GM10248 (cell line): ENCODE results near the gene PRRC2B.
"Not testable (repeated sequence)": the region's sequence is repeated elsewhere in the genome, so short reads cannot be mapped to it uniquely, and the experiment has no call there.

Experiments used
- CTCF ChIA-PET: fragments of 300-600 bp; sonication (Branson Sonifier 250); formaldehyde crosslinking; extraction: SDS; loops from one replicate; lab custom pipeline; 2021; ENCODE audit warnings: antibody characterized with exemption; lab: Yijun Ruan, JAX
- POLR2A ChIA-PET: fragments of 350-650 bp; sonication (Branson Sonifier 250); formaldehyde crosslinking; extraction: SDS; loops from one replicate; lab custom pipeline; 2020; ENCODE audit warnings: antibody characterized with exemption; lab: Yijun Ruan, JAX
- DNase-seq: peaks from one replicate; pipeline ENCODE4 v3.0.0; 2012; ENCODE audit errors: extremely low spot score
- TF ChIP-seq, protein P1 (sequence below): IDR thresholded peaks from 2 replicates; pipeline ENCODE4 v1.5.1; 2012; ENCODE audit warnings: mild to moderate bottlenecking, low read depth; ENCODE audit errors: extremely low read depth, missing control alignments, control extremely low read depth

The PRRC2B gene

GRCh38 chr9:131349881-131350563 lies 43.9 kb upstream of the PRRC2B start:
- peak; percentile 92 for DNase-seq
- CTCF ChIA-PET, result interaction anchor here (0.5 to 4.3 kb wide), 49 partner anchors 10 to 886 kb away, joined by 3 to 41 read pairs (median 4); no protein-coding TSS in a partner anchor

GRCh38 chr9:131356479-131356878 lies 37.4 kb upstream of the PRRC2B start:
- DNase-seq, CTCF ChIA-PET, POLR2A ChIA-PET: not testable (repeated sequence)

More at GRCh38 chr9:131349881-131350563, 43.9 kb upstream of the PRRC2B start:
- TF ChIP-seq, protein P1, sequence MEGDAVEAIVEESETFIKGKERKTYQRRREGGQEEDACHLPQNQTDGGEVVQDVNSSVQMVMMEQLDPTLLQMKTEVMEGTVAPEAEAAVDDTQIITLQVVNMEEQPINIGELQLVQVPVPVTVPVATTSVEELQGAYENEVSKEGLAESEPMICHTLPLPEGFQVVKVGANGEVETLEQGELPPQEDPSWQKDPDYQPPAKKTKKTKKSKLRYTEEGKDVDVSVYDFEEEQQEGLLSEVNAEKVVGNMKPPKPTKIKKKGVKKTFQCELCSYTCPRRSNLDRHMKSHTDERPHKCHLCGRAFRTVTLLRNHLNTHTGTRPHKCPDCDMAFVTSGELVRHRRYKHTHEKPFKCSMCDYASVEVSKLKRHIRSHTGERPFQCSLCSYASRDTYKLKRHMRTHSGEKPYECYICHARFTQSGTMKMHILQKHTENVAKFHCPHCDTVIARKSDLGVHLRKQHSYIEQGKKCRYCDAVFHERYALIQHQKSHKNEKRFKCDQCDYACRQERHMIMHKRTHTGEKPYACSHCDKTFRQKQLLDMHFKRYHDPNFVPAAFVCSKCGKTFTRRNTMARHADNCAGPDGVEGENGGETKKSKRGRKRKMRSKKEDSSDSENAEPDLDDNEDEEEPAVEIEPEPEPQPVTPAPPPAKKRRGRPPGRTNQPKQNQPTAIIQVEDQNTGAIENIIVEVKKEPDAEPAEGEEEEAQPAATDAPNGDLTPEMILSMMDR, result peak; percentile 90
- POLR2A ChIA-PET, result no interaction called here

DNA sequence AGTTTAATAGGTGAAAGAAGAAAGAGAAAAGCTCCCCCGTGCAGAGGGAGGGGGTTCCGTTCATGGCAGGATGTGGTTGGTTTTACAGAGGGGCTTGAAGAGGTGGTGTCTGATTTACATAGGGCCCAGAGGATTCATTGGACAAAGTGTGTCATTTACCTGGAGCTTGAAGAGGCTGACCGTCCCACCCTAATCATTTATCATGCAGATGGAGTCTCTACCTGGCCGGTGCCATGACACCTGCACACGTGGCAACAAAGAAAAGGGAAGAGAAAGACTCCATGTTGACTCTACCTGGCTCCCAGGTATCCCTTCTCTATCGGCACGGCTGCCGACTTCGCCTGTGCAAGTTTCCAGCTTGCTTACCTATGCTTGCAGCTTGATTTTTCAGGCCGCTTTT lies 35.3 kb upstream of the PRRC2B start:
- no peak for DNase-seq
- POLR2A ChIA-PET, result no interaction called here
- CTCF ChIA-PET, result interaction anchor here (1.9 to 4.4 kb wide), 2 partner anchors 9 to 22 kb away, joined by 6 to 22 read pairs; no protein-coding TSS in a partner anchor
- TF ChIP-seq, protein P1, result no peak

- POLR2A ChIA-PET, result no interaction called here
- TF ChIP-seq, protein P1, result no peak
- DNase-seq, result no peak
- CTCF ChIA-PET, result interaction anchor here (1.0 to 4.4 kb wide), 2 partner anchors 12 to 25 kb away, joined by 5 to 22 read pairs; no protein-coding TSS in a partner anchor
Measured at GRCh38 chr9:131361202-131361833, 32.6 kb upstream of the PRRC2B start.

GRCh38 chr9:131365546-131365945 lies 28.3 kb upstream of the PRRC2B start:
- POLR2A ChIA-PET, result no interaction called here
- TF ChIP-seq, protein P1, result no peak
- CTCF ChIA-PET, result no interaction called here
- DNase-seq, result no peak

DNA sequence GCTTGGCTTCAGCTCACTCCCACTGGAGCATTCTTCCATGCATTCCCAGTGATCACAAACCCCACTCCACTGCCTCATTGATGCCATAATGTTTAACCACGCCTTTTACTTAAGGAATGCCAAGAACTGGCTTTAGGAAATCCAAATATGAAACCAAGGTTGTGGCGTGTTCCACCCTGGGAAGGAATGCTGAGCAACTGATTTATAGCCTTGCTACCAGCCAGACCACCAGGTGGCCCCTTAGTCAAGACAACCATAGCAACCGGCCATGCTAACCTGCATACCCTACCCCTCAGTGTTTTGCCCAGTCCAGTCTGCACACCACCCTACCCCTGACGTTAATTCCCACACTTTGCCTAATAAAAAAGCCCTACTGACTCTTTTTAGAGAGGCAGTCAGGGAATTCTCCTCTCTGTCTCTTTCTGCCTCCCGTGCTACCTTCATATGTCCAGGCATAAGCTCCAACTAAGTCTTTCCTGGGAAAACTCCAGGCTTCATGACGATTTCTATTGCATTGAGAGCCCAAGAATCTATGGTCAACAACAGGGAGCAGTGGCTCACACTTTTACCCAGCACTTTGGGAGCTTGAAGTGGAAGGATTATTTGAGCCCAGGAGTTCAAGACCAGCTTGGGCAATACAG lies 27.0 kb upstream of the PRRC2B start:
- POLR2A ChIA-PET, result interaction anchor here (1.2 kb wide), 1 partner anchor 31 kb away, joined by 3 read pairs; no protein-coding TSS in a partner anchor
- TF ChIP-seq, protein P1, result peak; percentile 25
- CTCF ChIA-PET, result interaction anchor here (0.6 to 2.7 kb wide), 4 partner anchors 17 to 233 kb away, joined by 3 to 13 read pairs (median 4); partner anchors contain the start of gene POMT1
- DNase-seq, result no peak
